Stimulated activated CD4-positive, alpha-beta T cell treated with anti-CD3 and anti-CD28 coated beads, Interleukin-12 subunit alpha, Interleukin-12 subunit beta, amount 100 ng/mL, for 24 hours (primary cell): Measurements from ENCODE around the gene GLP1R.

Experiments
- DNase-seq, 2 experiments: peaks; one replicate each; pipeline ENCODE4 v3.0.0-alpha.2; 2020; ENCODE audit warnings: low read depth in 2 of 2

Gene GLP1R

DNA sequence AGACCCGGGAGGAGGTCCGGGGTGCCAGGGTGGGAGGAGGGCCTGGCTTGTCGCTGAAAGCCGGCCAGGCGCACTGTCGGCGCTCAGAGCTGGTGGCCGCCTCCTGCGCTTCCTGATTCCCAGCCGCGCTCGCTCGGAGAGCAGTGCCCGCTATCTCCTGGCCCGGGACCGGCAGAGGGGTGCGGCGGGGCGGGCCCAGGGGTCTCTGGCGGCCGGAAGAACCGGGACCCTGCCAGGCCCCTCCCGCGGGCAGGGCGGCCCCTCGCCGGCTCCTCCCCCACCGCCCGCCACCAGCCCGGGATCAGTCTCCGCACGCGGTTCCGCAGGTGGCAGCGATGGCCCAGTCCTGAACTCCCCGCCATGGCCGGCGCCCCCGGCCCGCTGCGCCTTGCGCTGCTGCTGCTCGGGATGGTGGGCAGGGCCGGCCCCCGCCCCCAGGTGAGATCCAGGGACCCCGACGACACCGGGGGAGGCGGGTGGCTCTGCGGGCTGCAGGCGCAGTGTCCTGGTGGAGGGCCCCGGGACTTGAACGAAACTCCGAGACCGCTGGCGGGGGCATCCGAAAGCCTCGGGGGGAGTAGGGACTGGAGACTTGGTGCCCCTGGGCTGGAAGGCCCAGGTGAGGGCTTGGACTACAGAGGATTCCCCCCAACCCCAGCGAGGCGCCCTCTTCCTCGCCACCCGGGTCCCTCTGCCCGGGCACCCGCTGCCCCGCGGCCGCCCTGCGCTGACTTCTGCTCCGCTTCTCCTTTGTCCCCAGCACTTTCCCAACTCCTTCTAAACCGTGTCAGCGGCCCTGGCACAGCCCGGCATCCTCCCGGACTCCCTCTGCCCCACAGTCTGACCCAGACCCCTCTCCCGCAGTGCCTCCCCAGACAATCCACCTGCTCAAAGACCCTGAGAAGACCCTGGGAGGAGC, at the start of gene GLP1R:
TSS of gene GLP1R (plus strand) at position 301 of the 919 bp plus-strand sequence. CDS start at position 361, 60 bp downstream.
- peak in 1 of 2 experiments; percentile 13 for DNase-seq

DNA sequence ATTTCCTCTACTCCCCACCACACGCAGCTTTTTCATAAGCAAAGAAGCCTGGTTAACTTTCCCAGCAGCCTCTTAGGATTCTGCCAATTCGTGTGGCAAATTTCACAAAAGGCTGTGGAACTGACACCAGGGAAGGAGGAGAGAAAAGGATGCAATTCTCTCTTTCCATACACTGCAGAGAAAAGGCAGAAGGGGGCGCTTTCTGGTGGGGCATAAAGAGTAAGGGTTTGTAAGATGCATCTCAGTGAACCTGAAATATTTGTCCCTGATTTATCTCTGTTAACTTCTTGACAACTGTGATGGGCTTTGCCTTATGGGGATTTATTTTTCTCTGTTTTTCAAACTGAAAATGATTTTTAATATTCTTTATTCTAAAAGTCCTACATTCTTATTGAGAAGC, 45.5 kb upstream of the GLP1R start:
- DNase-seq, result no peak

DNA sequence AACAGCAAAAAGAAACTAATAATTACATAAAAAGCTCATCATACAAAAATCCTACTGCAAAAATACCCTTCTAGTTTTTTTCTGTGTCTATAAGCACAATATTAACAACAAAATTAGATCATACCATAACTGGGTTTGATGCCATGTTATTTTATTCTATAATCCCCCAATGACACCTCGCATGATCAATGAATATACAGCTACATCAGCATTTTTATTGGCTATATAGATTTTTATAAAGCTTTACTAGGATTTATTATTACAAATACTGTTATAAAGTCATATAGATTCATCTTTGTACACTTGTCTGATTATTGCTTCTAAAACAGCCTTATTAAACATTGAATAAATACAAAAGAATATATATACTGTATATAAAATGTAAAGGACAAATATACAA, 45.1 kb upstream of the GLP1R start:
- DNase-seq, result no peak

DNA sequence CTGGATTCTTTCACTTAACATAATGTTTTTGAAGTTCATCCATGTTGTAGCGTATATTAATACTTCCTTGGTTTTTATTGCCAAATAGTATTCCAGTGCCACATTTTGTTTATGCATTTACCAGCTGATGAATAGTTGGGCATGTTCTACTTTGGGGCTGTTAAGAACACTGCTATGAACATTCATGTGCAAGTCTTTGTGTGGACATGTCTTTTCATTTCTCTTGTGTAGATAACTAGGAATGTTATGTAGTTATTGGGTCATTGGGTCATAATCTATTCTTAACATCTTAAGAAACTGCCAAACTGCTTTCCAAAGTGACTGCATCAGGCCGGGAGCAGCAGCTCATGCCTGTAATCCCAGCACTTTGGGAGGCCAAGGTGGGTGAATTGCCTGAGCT, 43.8 kb upstream of the GLP1R start:
- DNase-seq, result no peak

DNA sequence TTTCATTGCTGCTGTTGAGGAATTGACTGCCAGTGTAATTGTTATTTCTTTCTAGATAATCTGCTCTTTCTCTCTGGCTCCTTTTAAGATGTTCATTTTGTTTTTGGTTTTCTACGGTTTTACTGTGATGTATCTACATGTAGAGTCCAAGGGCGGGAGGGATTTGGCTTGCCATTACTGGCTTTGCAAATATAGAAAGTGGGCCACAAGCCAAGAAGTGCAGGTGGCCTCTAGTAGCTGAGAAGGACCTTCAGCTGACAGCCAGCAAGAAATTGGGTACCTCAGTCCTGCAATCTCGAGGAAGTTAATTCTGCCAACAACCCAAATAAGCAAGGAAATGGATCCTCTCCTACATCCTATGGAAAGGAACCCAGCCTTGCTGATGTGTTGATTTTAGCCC, 42.8 kb upstream of the GLP1R start:
- DNase-seq, result no peak

DNA sequence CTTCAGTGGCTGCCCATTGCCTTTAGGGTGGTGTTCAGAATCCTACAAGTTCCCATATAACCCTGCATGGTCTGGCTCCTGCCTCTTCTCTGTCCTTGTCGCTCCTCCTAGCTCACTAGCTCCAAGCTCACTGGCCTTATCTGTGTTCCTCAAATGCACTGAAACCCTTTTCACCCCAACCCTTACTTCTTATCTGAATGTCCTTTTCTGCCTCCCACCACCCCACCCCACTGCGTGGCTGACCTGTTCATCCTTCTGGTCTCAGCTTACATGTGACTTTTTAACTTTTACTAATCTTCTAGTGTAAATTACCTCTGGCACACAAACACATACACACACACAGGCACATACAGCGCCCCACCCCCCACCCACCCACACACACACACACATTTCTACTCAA, 41.0 kb upstream of the GLP1R start:
- no peak for DNase-seq

DNA sequence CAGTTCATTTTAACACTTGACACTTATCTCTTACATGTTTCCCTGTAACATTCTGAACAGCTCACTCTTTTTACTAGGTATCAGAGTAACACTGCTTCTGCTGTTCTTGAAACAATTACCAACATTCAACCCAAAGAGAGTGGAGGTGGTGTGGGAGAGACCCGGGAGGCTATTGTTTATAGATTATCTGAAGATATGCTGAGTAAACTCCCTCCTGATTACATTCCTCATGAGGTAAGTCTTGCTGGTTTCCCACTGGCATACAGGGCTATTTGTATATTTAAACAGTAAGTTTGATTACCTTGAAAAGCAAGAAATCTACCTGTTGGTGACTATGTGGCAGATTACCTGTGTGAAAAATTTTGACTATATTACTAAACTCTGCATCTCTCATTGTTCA, 39.8 kb upstream of the GLP1R start:
- no peak for DNase-seq

DNA sequence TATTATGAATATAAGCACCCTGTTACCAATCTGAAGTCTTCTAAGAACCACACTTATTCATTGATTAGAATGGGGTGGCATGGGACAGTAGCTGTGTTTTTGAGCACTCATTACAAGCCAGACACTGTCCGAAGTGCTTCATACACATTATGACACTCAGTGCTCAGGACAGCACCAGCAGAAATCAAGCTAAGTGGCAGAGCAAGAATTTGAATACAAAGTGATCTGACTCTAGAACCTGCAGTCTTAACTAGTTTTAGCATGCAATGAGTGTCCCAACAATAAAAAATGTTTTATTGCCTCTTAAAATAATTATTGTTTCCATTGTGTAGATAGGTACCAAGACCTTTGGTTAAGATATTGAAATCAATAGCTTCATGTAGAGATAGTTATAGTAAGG, 39.1 kb upstream of the GLP1R start:
- no peak for DNase-seq

DNA sequence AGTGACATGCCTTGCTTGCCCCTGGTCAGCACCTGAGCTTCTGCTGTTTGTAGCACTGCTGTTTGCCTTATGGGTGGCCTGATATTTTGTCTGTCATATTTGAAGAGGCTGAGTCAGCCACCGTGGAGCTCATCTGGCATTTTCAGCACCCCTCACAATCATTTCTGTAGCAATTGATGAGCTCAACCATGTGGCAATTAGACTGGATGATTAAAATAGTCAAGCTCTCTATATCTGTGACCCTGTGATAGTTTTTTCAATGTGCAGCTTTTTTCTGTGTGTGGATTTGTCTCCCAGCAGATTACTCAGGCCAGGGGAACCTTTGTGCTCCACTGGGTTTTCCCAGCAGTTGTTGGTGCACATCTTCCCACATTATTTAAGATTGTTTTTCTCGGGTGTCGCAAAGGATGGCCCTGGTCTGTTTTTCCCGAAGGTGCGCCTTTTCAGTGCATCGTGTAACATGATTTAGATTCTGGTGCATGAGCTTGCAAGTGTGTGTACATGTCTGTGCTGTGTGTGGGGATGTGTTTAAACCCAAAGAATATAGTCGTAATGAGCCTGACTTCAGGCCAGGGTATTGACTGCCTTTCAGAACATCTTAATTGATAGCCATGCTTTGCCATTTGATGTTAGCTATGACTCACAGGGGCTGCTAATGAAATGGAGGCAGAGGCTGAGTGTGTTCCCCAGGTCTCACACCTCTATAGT, 31.6 kb upstream of the GLP1R start:
- no peak for DNase-seq

DNA sequence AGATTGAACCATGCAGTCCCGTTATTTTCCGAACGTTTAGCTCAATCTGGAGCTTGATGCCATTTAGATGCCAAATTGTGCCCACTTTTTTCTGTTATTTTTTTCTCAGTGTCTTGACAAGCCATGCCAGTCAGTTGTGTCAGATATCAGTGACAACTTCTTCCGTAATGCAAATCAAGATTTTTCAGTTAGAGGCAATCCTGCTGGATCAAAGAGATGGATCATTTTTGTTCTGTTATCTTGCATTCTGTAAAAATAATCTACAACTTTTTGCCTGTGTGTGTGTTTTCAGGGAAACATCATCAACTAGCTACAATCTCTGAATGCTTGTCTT, 31.1 kb upstream of the GLP1R start:
- DNase-seq, result no peak

DNA sequence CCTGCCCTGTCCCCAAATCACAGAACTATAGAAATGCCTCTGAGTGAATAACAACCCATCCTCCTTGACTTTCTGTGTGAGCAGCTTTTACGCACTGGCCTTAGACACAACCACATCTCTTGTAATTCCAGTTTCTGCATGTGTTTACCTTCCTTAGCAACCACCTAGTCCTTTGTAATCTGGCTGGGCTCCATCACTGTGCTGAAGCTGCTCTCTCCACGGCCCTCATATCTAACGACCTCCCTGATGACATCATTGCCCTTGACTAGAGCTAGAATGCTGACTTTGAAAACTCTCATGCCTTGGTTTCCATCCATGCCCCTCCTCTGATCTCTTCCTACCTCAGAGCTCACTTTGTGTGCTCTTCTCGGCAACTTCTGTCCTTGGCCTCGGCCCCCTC, 30.5 kb upstream of the GLP1R start:
- no peak for DNase-seq

DNA sequence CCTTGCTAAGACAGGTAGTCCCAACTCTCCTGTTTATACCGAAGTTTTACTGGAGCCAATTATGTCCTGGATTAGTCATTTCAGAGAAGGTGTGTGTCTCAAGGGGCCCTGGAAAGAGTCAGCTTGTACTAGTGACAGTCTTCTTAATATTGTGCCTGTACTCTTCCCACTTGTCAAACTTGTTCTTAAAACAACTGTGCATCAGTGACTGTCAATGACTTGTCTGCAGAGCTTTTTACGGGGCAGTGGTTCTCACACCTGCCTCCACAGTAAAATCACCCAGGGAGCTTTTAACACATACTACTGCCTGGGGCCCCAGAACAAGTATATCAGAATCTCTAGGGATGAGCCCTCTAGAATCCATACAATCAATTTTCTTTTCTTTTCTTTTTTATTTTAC, 28.4 kb upstream of the GLP1R start:
- DNase-seq, result no peak

DNA sequence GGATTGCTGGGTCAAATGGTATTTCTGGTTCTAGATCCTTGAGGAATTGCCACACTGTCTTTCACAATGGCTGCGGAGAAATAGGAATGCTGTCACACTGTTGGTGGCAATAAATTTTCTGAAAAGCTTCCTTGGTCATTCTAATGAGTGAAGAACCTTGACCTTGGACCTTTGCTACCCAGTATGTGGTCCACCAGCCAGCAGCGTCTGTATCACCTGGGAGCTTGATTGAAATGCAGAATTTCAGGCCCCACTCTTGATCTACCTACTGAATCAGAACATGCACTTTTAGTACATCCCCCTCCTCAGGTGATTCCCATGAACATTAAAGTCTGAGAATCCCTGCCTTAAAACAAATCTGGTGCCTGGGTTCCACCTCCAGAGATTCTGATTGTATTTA, 27.5 kb upstream of the GLP1R start:
- DNase-seq, result no peak

DNA sequence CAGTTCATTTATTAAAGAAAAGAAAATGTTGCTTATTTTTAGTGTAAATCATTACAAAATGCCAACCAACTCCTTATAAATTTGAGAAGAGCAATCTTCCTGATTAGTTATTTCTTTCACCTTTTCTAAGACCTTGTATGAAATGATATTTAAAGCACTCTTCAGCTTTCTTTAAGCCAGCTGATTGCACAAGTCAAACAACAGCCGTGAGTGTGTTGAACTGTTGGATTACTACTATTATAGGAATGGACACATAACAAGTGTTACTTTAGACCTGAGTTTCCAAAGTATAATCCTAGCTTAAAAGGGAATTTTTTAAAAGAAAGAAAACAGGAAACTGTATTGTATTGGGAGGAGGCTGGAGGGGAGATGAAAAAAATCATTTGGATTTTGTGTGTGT, 26.8 kb upstream of the GLP1R start:
- no peak for DNase-seq

DNA sequence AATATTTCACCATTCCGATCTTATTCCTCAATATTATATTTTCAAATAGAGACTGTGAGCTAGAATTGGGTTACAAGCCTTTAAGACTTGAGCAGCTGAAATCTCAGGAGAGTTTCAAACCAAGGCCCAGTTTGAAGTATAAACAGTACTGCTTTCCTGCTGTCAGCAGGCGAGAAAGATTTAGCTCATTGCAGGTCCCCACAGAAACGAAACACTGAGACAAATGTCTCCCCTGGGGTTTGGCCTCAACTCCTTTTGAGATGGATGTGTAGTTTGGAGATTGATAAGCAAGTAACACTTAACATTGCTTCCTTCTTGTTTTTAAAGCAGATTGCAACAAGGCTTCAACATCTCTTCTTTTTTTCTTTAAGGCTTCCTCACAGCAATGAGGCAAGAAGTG, 22.4 kb upstream of the GLP1R start:
- DNase-seq, result no peak

DNA sequence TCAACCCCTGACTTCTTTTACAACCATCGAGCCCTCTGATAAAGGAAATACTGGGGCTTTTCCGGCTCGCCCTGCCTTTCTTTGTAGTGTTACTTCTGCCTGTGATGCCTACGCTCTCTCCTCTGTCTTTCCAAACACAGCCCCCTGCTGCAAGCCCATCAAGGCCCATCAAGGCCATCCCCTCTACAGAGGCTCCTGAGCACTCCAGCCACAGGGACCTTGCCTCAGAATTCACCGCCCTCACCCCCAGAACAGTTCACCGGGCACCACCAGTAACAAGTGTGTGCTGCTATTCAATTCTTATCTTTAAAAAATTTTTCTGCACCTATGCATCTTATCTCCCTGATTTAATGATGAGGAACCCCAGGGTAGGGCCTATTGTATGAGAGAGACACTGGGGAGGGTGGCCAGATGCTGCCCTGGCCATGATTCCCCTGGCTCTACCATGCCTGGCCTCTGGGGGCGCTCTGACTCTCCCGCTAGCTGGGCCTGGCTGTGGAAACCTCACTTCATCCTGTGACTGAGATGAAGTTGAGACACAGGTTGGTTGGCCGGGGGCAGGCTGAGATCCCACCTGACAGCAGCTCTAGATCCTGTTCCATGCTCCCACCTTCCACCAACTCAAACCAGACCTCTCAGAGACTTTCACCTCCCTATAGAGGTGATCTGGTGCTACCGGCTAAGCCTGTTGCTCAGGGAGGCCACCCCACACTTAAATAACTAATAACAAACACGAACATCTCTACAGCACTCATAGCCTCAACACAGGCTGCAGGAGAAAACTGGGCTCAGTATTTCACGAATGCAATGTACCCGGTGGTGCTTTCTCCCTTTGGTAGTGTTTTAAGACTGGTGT, 19.2 kb upstream of the GLP1R start:
- DNase-seq, result peak in 1 of 2 experiments; percentile 53

DNA sequence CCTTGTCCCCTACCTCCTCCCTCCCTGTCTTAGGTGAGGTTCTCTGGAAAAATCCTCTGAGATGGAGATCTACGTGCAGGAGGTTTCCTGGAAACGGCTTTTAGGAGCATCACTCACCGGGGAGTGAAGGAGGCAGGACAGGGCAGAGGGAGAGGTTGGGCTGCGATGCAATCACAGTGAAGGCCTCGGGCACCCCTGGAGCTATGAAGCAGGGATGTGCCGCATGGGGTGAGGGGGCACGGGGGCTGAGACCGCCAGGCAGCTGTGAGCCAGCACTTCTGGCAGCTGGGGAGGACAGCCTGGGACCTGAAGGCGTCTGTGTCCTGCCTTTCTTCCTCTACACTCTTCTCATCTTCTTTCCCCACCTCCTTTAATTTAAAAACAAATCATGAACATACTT, 12.9 kb upstream of the GLP1R start:
- DNase-seq, result no peak

DNA sequence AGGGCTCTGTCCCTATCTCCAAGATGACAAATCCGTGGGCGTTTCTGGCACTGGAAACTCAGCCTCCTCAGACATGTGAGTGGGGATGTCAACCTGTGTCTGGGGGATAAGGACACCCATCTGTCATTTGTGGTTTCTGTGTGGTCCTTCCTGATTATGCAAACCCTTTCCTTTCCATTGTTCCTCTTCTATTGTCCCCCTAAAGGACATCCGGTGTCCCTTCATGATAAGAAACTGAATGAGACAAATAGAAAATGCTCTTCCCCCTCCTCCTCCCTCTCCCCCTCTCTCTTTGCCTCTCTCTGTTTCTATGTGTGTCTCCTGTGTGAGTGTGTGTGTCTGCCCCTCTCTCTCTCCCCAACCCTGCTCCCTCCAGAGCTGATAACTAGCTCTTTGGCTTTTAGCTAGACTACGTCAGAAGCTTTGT, 11.5 kb upstream of the GLP1R start:
- DNase-seq, result no peak

DNA sequence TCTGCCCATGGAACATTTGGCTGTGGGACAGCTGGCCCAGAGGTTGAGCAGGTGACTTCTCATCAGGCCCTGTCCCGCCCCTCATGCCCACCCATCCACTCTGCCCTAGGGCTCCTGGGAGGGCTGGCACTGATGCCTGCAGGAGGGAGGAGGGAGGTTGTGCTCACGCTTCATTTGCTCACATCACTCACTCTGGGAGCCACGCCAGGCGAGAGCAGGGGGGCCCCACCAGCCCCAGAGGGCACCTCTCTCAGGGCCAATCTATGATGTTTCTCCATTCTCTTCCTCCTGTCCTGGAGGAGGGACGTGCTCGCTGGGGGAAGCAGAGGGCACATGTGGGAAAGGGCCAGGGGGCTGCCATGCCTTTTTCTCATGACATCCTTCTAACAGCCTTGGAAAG, 10.9 kb upstream of the GLP1R start:
- no peak for DNase-seq

DNA sequence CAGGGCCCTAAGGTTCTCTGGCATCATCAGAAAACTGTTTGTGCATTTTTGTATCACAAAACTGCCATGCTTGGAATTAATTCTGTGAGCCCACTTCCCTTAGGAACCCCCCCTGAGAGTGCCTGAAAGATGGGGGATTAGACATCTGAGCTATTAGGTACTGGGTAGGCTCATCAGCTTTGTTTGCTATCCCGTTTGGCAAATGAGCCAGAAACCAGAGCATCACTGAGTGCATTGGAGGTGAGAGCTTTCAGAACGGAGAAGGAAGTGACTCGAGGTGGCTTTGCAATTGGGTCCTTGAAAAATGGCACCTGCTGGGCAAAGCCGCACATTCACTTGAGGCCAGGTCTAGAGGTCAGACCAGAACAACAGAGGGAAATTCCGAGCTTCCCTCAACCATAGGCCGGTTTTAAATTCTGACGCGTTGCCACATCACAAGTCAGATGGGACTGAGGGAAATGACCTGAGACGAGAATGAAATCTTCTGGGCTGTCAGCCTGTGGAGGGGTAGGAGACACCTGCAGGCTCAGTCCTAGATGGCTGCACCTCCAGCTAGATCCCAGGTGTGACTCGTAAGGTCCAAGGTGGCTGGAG, 8.4 kb upstream of the GLP1R start:
- no peak for DNase-seq

DNA sequence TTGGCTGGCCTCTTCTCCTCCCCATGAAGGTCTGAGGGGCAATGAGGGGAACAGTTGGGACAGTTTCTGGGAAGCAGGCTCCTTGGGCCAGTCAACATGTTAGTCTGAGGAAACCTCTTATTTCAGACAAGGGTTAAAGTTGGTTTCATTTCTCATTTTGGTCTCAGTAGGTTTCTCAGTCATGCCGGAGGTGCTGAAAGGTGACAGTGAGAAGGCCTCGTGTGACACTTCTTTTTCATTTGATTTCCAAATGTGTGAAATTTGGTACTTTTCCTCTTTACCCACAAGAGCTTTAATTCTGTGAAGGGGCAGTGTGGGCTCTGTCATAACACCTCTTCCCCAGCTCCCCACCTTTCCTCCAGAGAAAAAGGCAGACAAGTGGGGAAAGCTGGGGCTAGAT, 7.5 kb upstream of the GLP1R start:
- DNase-seq, result no peak

DNA sequence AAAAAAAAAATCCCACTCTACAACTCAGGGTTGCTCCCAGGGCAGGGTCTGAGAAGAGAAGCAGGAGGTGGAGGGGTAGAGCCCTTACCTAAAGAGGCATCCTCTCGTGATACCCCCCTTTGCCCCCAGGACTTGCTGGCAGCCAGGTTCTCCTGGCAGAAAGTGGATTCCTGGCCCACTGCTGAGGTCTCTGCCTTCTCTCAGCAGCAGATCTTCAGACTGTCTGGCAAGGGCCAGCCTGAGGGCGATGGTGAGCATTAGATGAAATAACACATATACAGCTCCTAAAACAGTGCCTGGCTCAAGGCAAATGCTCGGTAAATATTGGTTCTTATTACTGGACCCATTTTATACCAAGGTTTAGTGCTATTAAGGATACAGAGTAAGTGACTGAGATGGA, 4.8 kb upstream of the GLP1R start:
- DNase-seq, result no peak
